Endometrium (tissue), 2 donors: Measurements from ENCODE around the gene PIK3R6.

Experiments
- FAIRE-seq: peaks from 2 replicates; lab custom pipeline; 2012; peaks lifted over from hg19 to GRCh38; lab: Jason Lieb, UNC
- donor health status: control.
- donor health status: control.

The PIK3R6 gene

GRCh38 chr17:8867361-8867981, at the start of gene PIK3R6:
TSS of gene PIK3R6 (minus strand) at chr17:8867674. CDS start at chr17:8849794, 17,880 bp downstream.
- no peak for FAIRE-seq

GRCh38 chr17:8916466-8916865, 49.0 kb upstream of the PIK3R6 start:
- no peak for FAIRE-seq

GRCh38 chr17:8914554-8914953, 47.1 kb upstream of the PIK3R6 start:
- FAIRE-seq, result no peak

- no peak for FAIRE-seq
These were observed 46.4 kb upstream of the PIK3R6 start for GRCh38 chr17:8913879-8914278.

- FAIRE-seq, result no peak
These were observed 45.6 kb upstream of the PIK3R6 start for GRCh38 chr17:8913091-8913490.

GRCh38 chr17:8912084-8912981, 44.9 kb upstream of the PIK3R6 start:
- no peak for FAIRE-seq

GRCh38 chr17:8910969-8911604, 43.6 kb upstream of the PIK3R6 start:
- FAIRE-seq, result no peak

GRCh38 chr17:8909586-8910270, 42.3 kb upstream of the PIK3R6 start:
- FAIRE-seq, result no peak

- FAIRE-seq, result no peak
These were observed 37.9 kb upstream of the PIK3R6 start for GRCh38 chr17:8905331-8905730.

- FAIRE-seq, result no peak
These were observed 37.2 kb upstream of the PIK3R6 start for GRCh38 chr17:8904686-8905085.

- FAIRE-seq, result no peak
These were observed 36.7 kb upstream of the PIK3R6 start for GRCh38 chr17:8904201-8904600.

GRCh38 chr17:8900626-8901585, 33.4 kb upstream of the PIK3R6 start:
- FAIRE-seq, result no peak

- no peak for FAIRE-seq
These were observed 32.7 kb upstream of the PIK3R6 start for GRCh38 chr17:8900207-8900606.

GRCh38 chr17:8898636-8899035, 31.2 kb upstream of the PIK3R6 start:
- FAIRE-seq, result no peak

GRCh38 chr17:8898126-8898525, 30.7 kb upstream of the PIK3R6 start:
- no peak for FAIRE-seq

GRCh38 chr17:8896641-8897635, 29.5 kb upstream of the PIK3R6 start:
- FAIRE-seq, result no peak

- no peak for FAIRE-seq
These were observed 28.6 kb upstream of the PIK3R6 start for GRCh38 chr17:8896087-8896486.

- FAIRE-seq, result peak; percentile 82
These were observed 27.5 kb upstream of the PIK3R6 start for GRCh38 chr17:8894673-8895578.

GRCh38 chr17:8894202-8894671, 26.8 kb upstream of the PIK3R6 start:
- no peak for FAIRE-seq
